NCI-H128 (cell line): ENCODE results near the gene CFAP157.
"Not testable (repeated sequence)": the region's sequence is repeated elsewhere in the genome, so short reads cannot be mapped to it uniquely, and the experiment has no call there.

Experiments used
- DNase-seq: peaks from one replicate; lab custom pipeline; 2025; ENCODE audit not compliant: unreplicated experiment; lab: John Stamatoyannopoulos, UW

The CFAP157 gene

DNA sequence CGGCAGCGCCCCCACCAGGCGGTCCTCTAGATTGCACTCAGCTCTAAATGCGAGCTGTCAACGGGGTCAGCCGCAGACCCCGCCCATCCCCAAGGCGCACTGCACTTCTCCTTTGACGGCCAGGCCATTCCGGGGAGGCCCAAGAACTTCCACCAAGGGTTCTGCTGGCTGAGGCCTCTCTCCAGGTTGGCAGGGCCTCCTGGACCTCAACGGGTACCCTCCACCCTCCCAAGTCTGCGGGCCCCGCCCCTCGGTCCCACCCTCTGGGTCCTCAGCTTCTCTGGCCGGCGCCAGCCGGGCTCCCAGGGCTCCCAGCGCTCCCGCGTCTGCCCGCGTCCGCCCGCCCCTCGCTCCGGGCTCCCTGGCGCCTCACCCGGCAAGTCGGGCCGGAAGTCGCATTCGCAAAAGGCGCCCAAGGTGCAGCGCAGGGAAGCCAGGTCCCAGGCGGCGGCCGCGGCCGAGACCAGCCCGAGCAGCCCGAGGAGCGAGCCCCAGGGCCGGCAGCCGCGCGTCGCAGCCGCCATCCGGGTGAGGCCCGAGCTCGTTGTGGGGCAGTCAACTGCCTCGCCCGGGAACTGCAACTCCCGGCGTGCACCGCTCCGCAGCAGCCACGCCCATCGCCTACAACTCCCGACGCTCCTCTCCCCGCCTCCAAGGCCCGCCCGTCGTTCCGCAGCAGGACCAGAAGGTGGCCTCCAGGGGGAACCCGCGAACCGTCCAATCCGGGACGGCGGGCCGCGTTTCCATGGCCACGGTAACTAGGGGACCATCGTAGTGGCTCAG lies 28.1 kb downstream of the CFAP157 start, which contains the start of gene TOR2A:
Gene TOR2A, minus strand, starts transcription at position 548 of the 783 bp plus-strand sequence. Its CDS starts 24 bp downstream, at position 524.
- peak; percentile 97 for DNase-seq

DNA sequence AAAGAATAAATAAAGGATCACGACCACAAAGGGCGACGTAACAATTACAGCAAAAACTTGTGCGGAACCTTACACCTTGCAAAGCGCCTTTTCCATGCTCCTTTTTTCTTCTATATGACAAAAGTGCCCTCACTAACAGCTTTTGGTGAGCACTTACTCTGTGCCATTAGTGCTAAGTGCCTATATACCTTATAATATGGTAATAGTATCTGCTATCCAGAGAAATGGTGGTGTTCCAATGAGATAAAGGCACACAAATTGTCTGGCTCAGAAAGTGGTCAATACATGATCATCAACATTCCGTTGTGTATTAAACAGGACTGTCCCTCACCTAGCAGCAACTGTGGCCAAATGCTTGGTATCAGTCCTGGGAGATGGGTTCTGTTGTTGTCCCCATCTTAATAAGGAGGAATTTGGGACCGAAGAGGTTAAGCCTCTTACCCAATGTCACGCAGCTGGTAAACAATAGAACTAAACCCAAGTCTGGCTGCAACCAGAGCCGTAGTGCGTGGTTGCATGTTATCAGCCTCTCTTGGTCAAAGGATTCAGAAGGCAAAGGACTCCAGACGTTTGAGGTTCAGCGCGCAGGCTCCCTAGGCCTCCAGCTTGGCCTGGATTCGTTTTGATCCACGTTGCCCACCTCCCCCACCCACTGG lies 28.9 kb downstream of the CFAP157 start:
- no peak for DNase-seq

DNA sequence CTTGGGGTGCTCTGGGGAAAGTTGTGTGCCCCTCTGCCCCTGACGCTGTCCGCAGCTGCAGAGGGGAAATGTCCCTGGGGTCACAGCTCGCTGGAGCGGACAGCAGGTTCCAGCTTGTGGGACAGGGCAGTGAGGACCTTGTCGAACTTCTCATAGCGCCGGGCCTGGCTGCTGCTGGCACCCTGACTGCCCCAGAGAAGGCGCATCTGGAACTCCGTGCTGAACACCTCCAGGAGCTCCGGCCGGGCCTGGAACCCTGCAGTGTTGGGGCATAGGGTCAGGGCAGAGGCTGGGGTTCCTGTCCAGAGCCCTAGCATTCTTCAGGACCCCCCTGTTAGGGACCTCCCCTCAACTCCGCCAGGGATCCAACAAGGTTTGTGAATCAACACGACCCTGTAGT lies 31.9 kb downstream of the CFAP157 start:
- no peak for DNase-seq

DNA sequence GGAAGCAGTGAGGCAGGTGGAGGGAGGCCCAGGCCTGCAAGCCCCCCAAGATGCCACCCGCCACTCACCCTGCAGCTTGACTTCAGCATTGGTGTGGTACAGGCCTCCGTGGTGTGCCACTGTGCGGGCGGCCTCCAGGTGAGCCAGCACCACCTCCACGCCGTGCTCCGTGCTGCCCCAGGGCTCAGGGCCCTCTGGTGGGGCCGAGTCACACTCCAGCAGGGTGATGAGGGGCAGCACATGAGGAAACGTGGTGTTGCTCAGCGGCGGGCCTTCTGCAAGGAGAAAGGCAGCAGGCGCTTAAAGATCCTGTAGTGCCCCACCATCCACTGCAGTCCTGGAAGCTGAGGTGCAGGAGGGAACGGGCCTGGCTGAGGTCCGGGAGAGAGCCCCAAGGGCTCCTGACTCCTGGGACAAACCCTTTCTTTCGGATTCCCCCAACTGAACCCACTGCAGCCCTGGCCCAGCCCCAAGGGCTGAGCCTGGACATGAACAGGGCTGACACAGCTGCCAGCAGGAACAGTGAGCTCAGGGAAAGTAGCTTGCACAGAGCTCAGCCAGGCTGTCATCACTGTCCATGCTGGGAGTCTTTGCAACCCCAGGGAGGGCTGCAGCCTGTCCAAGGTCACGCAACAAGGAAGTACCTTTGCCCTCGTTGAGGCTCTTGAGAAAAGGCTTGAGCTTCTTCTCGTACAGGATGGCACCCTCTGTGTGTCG lies 33.0 kb downstream of the CFAP157 start:
- no peak for DNase-seq

DNA sequence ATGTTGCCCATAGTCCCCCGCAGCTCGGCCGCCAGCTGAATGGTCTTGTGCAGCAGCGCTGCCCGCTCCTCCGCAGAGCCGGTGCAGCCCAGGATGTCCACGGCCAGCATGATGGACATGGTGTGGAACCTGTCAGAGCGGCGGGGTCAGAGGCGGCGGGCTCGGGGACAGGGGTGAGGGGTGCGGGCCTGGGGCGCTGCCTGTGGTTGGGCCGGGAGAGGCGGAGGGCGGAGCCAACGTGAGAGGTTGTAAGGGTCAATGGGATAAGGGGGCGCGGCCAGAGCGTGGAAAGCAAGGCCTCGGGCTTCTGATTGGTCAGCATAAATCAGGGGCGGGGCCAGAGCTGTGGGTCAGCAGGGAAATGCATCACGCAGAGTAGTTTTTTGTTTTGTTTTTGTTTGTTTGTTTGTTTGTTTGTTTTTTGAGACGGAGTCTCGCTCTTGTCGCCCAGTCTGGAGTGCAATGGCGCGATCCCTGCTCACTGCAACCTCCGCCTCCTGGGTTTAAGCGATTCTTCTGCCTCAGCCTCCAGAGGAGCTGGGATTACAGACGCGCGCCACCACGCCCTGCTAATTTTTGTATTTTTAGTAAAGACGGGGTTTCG lies 35.1 kb downstream of the CFAP157 start:
- no peak for DNase-seq

DNA sequence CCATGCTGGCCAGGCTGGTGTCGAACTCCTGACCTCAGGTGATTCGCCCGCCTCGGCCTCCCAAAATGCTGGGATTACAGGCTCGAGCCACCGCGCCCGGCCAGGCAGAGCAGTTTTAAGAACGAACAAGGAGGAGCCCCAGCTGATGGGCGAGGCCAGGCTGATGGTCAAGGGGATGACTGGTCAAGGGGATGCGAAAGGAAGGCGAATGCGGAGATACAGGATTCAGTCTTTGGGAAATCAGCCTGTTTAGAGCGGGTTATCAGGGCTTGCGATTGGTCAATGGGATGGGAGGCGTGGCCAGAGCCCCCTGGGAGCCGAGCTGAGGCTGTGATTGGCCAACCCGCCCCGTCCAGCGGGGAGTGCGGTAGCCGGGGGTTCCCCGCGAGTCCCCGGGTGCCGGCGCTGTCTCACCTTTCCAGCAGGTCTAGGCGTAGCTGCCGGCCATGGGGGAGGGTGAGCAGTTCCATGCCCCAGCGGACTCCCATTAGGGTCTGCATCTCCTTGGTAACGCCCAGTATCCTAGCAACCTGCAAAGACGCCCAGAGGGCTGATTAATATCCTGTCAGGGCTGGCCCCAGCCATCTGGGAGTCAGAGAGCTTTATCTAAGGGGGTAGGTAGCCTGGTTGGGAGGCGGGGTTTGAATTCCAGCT lies 35.8 kb downstream of the CFAP157 start:
- DNase-seq, result peak; percentile 70

DNA sequence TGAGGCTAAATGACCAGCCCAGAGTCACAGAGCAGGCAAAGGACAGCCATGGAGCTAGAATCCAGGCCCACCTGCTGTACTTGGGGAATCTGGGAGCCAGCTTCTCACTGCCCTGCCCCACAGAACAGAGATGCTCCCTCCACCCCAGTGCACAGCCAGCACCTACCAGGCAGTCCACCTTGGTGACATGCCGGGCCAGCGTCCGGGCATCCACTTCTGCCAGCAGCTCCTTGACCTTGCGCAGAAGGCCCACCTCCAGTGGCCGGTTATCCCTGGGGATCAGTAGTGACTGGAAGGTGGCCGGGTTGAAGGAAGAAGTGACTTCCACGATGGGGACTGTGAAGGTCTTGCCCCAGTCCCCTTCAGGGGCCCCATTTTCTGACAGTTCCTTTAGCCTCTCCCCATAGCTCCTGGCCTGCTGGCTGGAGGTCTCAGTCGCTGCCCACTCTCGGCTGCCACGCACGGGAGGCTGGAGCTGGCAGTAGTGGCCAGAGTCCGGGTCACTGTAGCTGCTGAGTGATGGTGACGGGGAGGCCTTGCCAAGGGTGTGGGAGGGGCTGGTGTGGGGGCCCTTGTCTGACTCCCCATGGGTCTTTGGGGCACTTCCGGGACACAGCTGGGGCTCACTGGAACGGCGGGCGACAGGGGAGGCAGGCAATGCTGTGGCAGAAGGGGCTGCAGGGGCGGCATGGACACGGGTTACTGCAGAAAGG lies 37.8 kb downstream of the CFAP157 start:
- DNase-seq, result no peak

DNA sequence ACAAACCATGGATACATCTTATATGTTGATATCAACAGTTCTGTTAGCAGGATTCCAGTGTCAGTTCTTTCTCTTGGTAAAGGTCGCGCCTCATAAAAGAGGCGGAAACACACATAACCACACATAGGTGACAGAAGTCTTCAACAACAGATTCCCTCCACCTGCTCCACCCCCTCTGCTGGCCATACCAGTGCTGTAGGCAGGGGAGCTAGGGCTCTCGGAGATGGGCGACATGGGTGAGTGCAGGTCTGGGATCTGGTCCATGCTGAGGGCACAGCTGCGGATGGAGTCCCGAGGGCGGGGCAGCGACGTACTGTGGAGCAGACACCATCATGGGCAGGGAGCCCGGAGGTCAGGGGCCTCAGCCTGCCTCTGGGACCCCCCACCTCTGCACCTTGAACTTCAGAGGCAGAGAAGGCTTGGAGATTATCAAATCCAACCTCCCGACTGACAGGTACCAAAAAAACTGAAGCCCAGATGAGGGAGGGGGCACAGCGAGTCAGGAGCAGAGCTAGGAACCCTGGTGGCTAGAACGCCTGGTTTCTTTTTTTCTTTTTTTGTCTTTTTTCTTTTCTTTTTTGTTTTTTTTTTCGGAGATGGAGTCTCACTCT lies 40.3 kb downstream of the CFAP157 start:
- no peak for DNase-seq

DNA sequence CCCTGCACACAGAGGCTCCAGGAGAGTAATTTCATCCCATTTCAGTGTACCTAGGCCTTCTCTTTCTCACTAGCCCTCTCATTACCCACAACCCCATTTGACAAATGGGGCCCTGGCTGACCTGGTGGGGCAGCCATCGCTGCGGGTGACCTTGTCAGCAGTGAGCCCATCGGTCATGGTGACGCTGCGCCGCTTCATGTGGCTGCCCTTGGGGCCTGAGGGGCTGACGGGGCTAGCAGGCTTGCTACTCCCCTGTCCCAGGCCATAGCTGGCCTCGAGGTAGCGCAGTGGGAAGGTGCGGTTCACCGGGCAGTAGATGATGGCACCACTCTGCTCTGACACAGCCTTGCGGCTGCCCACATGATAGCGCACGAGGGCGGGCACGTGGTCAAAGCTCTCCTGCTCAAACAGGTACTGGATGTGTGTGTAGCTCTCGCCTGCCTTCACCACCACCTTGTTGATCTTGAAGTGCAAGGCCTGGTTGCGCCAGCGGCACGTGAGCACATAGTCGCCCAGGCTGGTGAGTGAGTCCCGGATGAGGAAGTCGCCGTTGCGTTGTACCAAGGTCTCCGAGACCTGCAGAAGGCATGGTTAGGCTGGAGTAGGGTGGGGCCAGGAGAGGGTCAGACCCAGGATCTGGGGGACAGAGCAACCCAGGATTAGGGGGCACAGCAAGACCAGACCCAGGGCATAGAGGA lies 42.5 kb downstream of the CFAP157 start:
- no peak for DNase-seq

DNA sequence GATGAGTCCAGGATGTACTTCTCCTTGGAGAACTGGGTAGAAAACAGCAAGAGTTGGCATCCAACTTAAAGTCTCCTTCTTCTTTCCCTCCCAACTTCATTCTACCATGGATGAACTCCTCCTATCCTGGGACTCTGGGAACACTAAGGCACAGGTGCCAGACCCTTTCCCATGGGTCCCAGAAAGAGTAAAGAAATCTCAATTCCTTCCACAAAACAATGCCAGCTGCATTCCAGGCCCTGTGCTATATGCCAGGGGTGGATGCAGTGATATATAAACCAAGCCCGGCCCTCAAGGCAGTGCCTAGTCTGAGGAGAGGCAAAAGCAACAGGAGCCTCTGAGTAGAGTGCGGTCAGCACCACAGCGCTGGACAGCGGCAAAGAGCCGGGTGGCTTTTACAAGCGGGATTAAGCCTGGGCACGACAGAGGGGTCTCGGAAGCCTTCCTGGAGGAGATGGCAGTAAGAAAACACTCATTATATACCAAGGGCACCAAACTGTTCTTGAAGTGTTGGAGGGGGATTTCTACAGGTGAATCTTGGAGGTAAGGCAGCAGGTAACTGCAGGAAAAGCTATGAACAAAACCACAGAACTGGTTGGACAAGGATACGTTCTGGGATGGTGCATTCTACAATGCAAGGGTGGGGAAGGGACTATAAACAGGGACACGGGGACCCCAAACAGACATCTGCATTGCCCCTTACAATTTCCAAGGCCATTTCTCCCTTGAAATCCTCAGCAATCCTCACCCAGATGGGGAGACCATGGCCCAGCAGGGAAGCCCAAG lies 44.7 kb downstream of the CFAP157 start:
- DNase-seq, result no peak

DNA sequence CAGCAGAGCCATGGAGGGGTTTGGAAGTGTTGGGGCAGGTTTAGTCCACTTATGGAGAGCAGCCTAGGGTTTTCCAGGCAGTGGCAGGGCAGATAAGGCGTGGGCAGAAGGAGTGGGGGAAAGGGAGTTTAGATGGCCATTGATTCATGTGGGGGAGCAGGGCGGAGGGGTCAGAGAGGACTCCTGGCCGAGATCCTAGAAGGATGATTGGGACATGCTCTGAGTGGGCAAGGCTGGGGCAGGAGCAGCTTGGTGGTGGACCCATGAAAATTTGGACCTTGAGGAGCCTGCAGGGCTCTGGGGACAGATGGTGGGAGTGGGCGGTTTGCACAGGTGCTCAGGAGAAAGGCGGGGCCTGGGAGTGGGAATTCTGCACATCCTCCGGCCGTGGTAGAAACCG lies 46.4 kb downstream of the CFAP157 start:
- DNase-seq, result no peak

DNA sequence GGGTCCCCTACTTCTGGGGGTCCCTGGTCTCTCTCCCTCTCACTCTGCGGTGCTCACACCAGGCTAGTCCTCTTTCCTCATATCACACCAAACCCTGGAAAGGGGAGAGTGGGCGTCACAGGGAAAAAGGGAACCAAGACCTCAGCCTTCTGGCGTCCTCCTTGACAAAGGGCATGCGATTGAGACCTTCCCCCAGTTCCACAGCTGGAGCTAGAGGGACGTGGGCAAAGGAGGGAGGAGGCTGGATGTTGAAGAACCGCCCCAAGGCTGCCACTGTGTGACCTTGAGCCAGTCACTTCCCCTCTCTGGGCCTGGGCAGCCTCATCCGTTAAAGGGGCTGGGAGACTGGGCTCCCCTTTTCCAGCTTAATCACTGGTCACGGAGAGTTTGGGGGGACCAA lies 46.8 kb downstream of the CFAP157 start:
- no peak for DNase-seq

DNA sequence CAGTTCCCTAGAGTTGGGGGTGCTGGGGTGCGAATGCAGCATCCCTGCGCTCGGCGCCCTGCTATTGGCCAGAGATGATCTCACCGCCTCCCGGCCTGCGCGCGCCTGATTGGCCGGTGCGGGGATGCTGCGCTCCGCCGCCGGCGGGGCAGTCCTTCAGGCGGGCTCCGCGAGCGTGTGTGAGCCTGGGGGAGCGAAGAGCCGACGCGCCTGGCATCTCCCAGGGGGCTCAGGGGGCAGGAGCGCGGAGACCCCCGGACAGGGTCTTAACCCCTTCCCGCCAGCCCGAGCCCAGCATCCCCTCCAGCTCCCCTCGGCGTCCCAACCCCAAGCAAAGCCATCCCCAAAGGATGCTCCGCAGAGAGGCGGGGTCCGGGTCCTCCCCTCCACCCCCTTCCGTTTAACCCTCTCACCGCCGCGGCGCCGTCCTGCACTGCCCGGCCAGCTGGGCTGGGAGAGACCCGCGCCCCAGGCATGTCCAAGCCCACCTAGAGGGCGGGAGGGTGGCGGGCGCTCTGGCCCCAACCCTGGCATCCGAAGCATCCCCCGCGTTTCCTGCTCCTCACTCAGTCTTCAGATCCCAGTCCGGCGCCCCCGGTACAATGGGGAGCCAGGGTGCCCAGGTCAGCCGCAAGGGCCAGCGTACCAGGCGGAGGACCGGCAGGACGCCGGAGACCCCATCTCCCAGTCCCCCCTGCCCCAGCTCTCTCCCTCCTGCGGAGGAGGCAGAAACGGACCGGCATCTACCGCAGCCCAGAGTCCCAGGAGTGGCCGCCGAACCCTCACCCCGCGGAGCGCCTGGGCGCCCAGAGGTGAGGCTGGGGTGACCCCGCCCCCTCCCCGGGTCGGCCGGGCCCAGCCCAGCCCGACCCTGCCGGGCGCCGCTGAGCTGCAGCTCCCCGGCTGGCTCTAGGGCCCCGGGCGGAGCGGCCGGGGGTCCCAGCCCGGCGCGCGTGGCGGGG lies 47.6 kb downstream of the CFAP157 start:
- peak; percentile 9 for DNase-seq

DNA sequence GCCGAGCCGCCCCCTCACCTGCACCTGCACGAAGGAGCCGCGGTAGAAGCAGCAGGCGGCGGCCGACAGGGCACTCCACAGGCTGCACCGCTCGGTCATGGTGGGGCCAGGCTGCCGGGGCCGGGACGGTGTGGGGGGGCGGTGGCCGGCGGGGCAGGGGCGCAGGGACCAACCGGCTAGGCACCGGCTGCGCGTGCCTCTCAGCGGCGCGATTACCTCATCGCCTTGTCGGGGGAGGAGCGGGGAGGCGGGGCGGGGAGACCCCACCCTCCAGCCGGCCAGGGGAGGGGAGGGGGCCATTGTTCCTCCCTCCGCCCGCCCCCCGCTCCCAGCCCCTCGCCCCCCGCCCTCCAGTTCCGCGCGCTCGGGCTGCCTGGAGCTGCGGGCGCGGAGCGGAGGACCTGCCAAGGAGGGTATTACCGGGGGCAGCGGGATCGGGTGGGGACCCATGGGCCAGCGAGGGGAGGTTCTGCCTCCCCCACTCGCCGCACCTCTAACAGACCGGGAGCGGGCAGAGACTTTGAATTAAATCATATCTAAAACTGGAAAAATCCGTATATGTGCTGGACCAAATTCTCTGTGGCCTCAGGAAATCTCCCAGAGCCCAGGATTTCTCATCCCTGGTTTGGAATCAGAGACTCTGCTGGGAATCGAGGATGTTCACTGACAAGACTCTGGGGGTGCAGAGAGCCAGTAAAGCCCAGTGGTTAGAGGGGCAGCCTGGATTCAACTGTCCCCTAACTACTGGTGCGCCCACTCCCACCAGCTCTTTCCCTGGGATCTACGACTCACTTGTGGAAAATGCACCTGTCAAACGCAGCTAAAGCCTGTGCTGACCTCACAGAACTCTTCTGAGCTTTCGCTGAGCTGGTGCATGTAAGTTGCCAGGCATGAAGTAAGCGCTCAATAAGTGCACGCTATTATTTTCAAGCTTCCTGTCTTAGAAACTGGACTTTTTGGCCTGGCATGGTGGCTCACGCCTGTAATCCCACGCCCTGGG lies 48.6 kb downstream of the CFAP157 start:
- DNase-seq, result no peak

DNA sequence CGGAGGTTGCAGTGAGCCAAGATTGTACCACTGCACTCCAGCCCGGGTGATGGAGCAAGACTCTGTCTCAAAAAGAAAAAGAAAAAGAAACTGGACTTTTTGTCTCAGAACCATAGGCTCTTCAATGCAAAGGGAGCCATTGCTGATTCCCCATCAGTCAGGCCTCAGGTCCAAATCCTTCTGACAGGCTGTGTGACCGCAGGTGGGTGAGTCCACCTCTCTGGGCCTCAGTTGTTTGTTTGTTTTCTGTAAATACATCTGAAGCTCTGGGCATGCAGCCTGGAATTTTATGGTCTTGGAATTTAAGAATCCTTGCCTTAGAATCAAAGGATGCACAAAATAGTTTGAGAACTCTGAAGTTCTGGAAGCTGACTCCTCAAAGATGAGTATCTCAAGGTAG lies 49.4 kb downstream of the CFAP157 start:
- no peak for DNase-seq

DNA sequence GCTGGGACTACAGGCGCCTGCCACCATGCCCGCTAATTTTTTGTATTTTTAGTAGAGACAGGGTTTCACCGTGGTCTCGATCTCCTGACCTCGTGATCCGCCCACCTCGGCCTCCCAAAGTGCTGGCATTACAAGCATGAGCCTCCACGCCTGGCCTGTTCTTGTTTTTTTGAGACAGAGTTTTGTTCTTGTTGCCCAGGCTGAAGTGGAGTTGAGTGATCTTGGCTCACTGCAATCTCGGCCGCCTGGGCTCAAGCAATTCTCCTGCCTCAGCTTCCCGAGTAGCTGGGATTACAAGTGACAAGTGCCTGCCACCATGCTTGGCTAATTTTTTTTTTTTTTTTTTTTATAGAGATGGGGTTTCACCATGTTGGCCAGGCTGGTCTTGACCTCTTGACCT lies 50.0 kb downstream of the CFAP157 start:
- not testable (repeated sequence) for DNase-seq
